ENCODE results near the gene RNF169. TPM values are rescaled to one million over a fixed set of nuclear protein-coding genes. Genes with fewer than 3 reads are reported as not detected.

The RNF169 gene
- total RNA-seq, 1 experiment from 2014 or later = 19.7 TPM

- TF ChIP-seq CTCF (conservative IDR thresholded peaks at IDR 0.05; ENCODE audit: low read depth, low read length) (no peak), EZH2 (IDR thresholded peaks at IDR 0.05; ENCODE audit: borderline replicate concordance, low read depth, low read length, poor library complexity, severe bottlenecking) (no peak)
- Histone ChIP-seq H3K9me3 (ENCODE audit: low read depth, low read length, poor library complexity, severe bottlenecking) (no peaks in the 10 kb centered on the region), H3K4me3 (ENCODE audit: low read depth, low read length, poor library complexity, severe bottlenecking) (no peak overlapping the region), H3K27ac (ENCODE audit: low read depth, low read length, poor library complexity, severe bottlenecking) (no peak overlapping the region), H3K36me3 (ENCODE audit: insufficient read depth, low read length, poor library complexity, severe bottlenecking) (no peaks in the 10 kb centered on the region), H3K4me1 (ENCODE audit: insufficient read depth, low read length, poor library complexity, severe bottlenecking) (no peaks in the 10 kb centered on the region), H3K27me3 (replicated peaks; ENCODE audit: insufficient read depth, low read depth, low read length, poor library complexity) (no peaks in the 10 kb centered on the region)
- no peak for DNase-seq (ENCODE audit: low spot score)
- intact Hi-C loops (cut with micrococcal nuclease; ENCODE audit: unreplicated experiment) = no loop called here
- POLR2A ChIA-PET (ENCODE audit: low non-redundant PET) = no interaction called here
- BruUV-seq (replicated peaks) = no TSS peak
- CTCF ChIA-PET = no interaction called here
Observed at GRCh38 chr11:74816664-74817063, 68.0 kb downstream of the RNF169 start.

GRCh38 chr11:74818283-74818946 lies 69.8 kb downstream of the RNF169 start:
- no peak overlapping the region for H3K27ac ChIP-seq (ENCODE audit: low read depth, low read length, poor library complexity, severe bottlenecking)
- no peaks in the 10 kb centered on the region for H3K4me1 ChIP-seq (ENCODE audit: insufficient read depth, low read length, poor library complexity, severe bottlenecking)
- CTCF ChIA-PET = no interaction called here
- intact Hi-C loops (cut with micrococcal nuclease; ENCODE audit: unreplicated experiment) = no loop called here
- no peak overlapping the region for H3K4me3 ChIP-seq (ENCODE audit: low read depth, low read length, poor library complexity, severe bottlenecking)
- H3K36me3 ChIP-seq (ENCODE audit: insufficient read depth, low read length, poor library complexity, severe bottlenecking) = peaks cover 7% of the 10 kb centered on the region
- H3K27me3 ChIP-seq (replicated peaks; ENCODE audit: insufficient read depth, low read depth, low read length, poor library complexity) = no peaks in the 10 kb centered on the region
- BruUV-seq (replicated peaks) = no TSS peak
- POLR2A ChIA-PET (ENCODE audit: low non-redundant PET) = no interaction called here
- TF ChIP-seq EZH2 (IDR thresholded peaks at IDR 0.05; ENCODE audit: borderline replicate concordance, low read depth, low read length, poor library complexity, severe bottlenecking) (no peak), CTCF (conservative IDR thresholded peaks at IDR 0.05; ENCODE audit: low read depth, low read length) (no peak)
- no peak for DNase-seq (ENCODE audit: low spot score)
- peaks cover under 1% of the 10 kb centered on the region for H3K9me3 ChIP-seq (ENCODE audit: low read depth, low read length, poor library complexity, severe bottlenecking)

- no TSS peak for BruUV-seq (replicated peaks)
- POLR2A ChIA-PET (ENCODE audit: low non-redundant PET) = no interaction called here
- CTCF ChIA-PET = no interaction called here
- Histone ChIP-seq H3K27me3 (replicated peaks; ENCODE audit: insufficient read depth, low read depth, low read length, poor library complexity) (no peaks in the 10 kb centered on the region), H3K4me3 (ENCODE audit: low read depth, low read length, poor library complexity, severe bottlenecking) (no peak overlapping the region), H3K4me1 (ENCODE audit: insufficient read depth, low read length, poor library complexity, severe bottlenecking) (no peaks in the 10 kb centered on the region), H3K27ac (ENCODE audit: low read depth, low read length, poor library complexity, severe bottlenecking) (no peak overlapping the region), H3K9me3 (ENCODE audit: low read depth, low read length, poor library complexity, severe bottlenecking) (peaks cover 10% of the 10 kb centered on the region), H3K36me3 (ENCODE audit: insufficient read depth, low read length, poor library complexity, severe bottlenecking) (peaks cover 12% of the 10 kb centered on the region)
- TF ChIP-seq EZH2 (IDR thresholded peaks at IDR 0.05; ENCODE audit: borderline replicate concordance, low read depth, low read length, poor library complexity, severe bottlenecking) = no peak
- no peak for TF ChIP-seq CTCF (conservative IDR thresholded peaks at IDR 0.05; ENCODE audit: low read depth, low read length)
- intact Hi-C loops (cut with micrococcal nuclease; ENCODE audit: unreplicated experiment) = no loop called here
- DNase-seq (ENCODE audit: low spot score) = no peak
Observed at GRCh38 chr11:74819400-74819799, 70.8 kb downstream of the RNF169 start.
